HG02798 (cell line): ENCODE data around the gene TENM3.
"Not testable (repeated sequence)": the region's sequence is repeated elsewhere in the genome, so short reads cannot be mapped to it uniquely, and the experiment has no call there.

ENCODE experiments used
- ATAC-seq: cut with Tn5 transposase; IDR thresholded peaks from one replicate; pipeline ENCODE4 v1.9.1; 2021; ENCODE audit warnings: mild to moderate bottlenecking; ENCODE audit not compliant: unreplicated experiment, poor library complexity

Gene TENM3

DNA sequence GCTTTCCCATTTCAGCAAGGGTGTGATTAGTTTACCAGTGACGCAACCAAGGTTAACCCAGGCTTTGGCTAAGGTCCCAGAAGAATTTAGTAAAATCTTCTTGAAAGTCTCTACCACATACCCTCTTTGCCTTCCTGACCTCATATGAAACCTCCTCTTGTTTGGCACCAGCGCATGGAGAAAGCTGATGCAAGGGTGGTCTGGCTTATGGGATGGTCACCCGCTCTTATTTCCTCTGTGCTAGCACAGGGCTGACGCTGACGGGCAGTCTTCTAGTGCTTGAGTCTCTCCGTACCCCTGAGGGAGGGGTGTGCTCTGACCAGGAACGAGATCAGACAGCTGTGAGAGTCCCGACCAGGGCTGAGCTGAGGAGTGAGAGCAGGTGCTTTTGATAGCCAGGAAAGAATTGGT is 137.6 kb downstream of the TENM3 start:
- no peak for ATAC-seq

GRCh38 chr4:182382941-182383340 is 139.7 kb downstream of the TENM3 start:
- no peak for ATAC-seq

DNA sequence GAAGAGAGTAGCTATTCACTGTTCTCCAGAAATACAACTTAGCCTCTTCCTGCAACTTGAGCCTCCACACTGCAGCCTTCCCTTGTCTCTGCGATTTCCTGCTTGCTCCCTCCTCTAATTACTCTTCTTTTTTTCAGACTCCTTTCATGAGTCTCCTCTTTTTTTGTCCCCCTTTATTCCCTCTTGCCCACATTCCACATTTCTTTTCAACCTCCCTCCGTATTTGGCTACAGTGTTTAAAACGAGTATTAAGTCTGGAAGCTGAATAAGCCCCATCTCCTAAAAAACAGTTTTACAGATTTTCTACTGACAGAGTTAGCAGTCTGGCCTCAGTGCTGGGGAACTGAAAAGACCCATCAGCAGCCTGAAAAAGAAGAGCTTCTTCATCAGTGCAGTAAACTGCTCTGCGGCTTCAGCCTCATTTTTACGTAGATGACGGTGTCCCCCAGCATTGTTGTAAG is 141.5 kb downstream of the TENM3 start:
- ATAC-seq: no peak

- ATAC-seq: no peak
These were observed 142.7 kb downstream of the TENM3 start for GRCh38 chr4:182385897-182386296.

- not testable (repeated sequence) for ATAC-seq
These were observed 143.4 kb downstream of the TENM3 start for GRCh38 chr4:182386576-182386975.

GRCh38 chr4:182391111-182391684 is 148.0 kb downstream of the TENM3 start:
- ATAC-seq: no peak

DNA sequence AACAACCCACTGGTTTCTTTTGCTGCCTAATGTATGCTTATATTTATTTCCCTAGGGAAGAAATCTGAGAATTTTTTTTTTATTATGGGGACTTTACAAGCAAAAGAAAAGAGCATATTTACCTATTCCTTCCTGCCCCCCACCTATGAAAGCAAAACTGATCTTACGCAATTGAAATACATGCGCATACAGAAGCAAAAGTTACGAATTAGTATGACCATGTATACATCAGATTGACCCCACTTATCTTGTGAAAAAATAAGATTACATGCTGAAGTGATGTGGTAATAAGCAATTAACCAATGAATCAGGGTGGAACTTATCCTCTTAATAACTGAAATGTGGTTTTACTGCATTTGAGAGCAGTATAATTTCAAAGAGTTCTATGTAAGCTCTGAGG is 151.0 kb downstream of the TENM3 start:
- ATAC-seq: no peak

DNA sequence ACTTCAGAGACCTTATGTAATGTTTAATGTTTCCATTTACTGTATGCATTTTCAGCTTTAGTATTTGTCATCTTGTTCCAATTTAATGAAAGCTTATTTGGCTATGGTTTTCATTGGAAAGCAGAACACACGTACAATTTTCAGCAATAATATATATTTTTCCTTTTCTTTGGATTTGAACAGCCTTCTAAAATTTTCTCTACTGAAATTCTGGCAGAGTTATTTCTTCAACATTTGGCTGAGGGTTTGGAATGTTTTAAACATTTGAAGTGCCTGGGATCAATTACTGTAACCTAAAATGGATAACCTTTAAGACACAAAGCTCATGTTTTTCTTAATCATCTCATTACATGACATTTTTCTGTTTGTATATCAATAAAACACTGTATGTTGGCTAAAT is 156.9 kb downstream of the TENM3 start:
- no peak for ATAC-seq

- no peak for ATAC-seq
These were observed 157.6 kb downstream of the TENM3 start for GRCh38 chr4:182400790-182401189.

DNA sequence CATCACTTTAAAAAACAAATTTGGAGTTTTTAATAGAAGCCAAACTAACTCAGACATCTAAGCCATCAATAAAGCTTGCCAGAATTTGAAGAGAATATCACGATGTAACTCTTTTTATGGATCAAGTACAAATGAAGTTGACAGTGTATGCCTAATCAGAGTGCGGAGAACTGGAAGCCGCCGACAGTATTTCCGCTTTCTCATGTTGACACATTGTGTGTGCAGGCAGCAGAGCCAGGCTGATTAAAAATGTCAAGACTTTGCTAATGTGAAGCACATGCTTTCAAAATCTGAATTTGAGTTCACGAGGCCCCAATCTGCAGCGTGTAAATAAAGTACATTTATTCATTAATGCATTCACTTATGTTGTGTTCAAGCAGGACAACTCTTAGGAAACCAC is 161.2 kb downstream of the TENM3 start:
- no peak for ATAC-seq

- ATAC-seq: no peak
These were observed 161.9 kb downstream of the TENM3 start for GRCh38 chr4:182405087-182405486.

GRCh38 chr4:182409271-182409670 is 166.1 kb downstream of the TENM3 start:
- ATAC-seq: no peak

- ATAC-seq: no peak
These were observed 168.2 kb downstream of the TENM3 start for GRCh38 chr4:182411391-182411790.

DNA sequence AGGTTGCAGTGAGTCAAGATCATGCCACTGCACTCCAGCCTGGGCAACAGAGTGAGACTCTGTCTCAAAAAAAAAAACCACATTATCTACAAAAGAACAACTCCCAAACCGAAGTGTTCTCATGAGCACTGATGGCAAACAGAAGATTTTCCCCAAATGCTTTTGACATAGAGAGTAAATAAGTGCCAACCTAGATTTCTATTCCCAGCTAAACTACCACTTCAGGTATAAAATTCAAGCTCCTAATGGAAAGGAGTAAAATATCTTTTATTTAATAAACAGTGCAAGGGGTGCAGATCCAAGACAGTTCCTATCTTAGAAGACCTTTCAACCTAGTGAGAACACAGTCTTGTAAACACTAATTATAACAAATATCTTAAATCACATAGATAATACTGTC is 170.3 kb downstream of the TENM3 start:
- ATAC-seq: no peak

GRCh38 chr4:182415116-182415515 is 171.9 kb downstream of the TENM3 start:
- no peak for ATAC-seq

DNA sequence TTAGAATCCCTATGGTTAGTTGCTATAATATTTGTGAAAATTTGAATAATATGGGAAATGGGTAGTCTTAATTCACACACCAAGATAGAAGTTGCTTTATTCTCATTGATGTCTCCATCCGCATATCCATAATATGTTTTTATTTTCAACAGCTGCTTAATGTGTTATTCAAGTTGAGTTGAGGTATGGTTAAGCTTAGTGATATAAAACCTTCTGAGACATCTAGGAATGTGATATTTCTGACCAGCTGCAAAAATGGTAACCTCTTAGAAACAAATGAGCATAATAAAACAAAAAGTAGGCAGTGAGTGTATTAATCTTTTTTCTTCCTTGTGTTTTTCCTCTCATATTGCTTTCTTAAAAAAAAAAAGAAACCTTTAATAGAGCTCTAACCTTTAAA is 172.9 kb downstream of the TENM3 start:
- no peak for ATAC-seq

DNA sequence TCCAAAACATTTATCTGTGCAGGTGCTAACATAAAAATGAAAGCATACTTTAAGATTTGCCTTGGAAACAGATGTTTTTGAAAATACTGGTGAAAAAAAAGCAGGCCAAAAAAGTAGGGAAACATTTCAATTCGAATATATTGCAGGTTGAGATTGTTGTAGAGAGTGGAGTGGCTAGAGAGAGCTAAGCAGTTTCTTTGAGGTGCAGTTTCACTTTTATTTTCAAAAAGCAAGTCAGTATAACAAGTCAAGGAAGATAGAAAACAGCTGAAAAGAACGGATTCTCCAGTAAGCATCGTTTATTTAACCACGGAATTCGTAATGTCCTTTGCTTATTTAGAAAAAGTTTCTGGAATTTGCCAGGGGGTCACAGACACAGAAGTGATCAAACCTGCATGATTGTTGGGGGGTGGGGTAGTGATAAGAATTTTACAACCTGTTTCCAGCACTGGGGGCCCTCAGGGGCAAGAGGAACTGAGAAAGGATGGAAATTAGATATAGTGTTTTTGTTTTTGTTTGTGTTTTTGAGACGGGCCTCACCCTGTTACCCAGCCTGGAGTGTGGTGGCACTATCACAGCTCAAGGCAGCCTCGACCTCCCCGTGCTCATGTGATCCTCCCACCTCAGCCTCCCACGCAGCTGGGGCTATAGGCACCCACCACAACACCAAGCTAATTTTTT is 175.0 kb downstream of the TENM3 start:
- no peak for ATAC-seq

DNA sequence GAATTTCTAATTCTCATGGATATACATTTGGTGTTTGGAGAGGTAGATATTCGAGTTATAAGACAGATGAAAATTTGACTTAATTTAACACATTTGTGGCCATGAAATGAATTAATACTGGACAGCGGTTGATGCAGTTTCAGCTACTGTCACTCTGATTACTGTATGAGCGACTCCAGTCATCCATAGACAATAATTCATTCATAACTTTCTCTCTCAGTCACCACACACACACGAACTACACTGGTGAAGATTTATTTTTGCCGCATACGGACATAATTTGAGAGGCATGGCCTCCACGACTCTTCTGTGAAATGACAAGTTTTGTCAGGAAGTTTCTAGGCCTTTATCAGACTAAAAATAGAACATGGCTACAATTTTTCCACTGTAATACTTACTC is 177.0 kb downstream of the TENM3 start:
- ATAC-seq: no peak

DNA sequence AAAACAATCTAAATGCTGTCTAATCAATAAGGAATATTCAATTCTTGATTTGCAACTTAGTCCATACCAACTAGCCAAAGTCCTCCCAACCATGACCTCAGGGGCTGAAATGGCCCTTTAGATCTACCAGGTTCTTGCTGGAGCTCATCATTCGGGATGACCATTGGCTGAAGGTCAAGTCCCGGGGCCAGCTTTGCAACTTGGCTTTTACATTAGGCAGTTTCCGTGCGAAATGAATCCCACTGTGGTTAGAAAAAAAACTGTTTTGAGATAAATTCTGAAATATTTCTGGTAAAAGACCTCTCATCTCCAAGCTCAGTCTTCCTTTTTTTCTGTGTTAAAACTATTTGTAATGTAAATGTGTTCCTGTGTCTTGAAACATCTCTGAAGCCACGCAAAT is 178.6 kb downstream of the TENM3 start:
- ATAC-seq: no peak

DNA sequence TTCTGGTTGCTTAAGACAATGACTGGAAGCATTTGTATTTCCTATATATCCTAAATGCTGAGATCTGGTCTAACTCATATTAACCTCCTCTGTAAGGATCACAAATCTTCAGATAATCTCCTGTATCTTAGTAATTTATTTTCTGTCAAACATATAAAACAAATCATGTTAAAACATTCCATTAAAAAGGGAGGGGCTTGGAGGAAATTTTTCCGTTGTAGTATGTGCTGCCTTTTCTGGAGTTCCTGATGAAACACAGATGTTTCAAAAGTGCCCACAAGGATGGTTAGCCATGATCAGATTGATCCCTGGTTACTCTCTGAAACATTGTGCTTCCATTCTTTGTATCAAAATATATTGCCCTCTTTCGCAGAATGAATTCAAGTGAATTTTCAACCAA is 182.1 kb downstream of the TENM3 start:
- ATAC-seq: no peak

GRCh38 chr4:182426901-182427300 is 183.7 kb downstream of the TENM3 start:
- ATAC-seq: no peak

DNA sequence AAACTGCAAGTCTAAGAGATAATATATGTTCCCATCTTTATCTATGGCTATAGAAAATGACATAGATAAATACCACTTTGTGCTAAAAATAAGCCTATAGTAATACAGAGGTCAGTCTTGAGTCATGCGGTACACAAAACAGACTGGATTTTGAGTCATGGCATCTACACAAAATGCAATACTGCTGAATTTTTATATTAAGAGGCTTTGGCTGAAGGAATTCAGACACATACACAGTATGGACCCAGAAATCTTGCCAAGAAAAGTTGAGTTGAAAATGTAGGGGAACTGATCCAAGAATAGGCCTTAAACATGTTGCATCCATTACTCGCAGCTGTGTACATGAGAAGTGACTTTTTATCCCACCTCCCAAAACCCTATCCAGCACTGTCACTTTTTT is 184.4 kb downstream of the TENM3 start:
- no peak for ATAC-seq
